ENCODE measurements around the gene SLC22A23. TPM values are rescaled to one million over a fixed set of nuclear protein-coding genes. Genes with fewer than 3 reads are reported as not detected.

SLC22A23 gene
- polyA plus RNA-seq, 4 donors: 9.5 to 38.3 (median 15.0) TPM

GRCh38 chr6:3308106-3308505 lies 148.7 kb downstream of the SLC22A23 start:
- no peak for FAIRE-seq

GRCh38 chr6:3307436-3307835 lies 149.4 kb downstream of the SLC22A23 start:
- WGBS, 3 donors: 92 to 95% (median 93%) methylated on average over 12 of the region's 12 CpGs
- no peaks in the 10 kb centered on the region for H3K4me1 ChIP-seq (ENCODE audit: control insufficient read depth in 3 of 3, insufficient read depth in 2 of 3, low read depth in 1 of 3, low read length in 2 of 3)
- no peak for DNase-seq
- H3K27me3 ChIP-seq (ENCODE audit: control insufficient read depth in 3 of 3, insufficient read depth in 3 of 3, low read length in 3 of 3): no peaks in the 10 kb centered on the region
- H3K9me3 ChIP-seq (ENCODE audit: control insufficient read depth in 2 of 2, insufficient read depth in 1 of 2, low read depth in 1 of 2, low read length in 1 of 2): peaks cover 1 to 7% of the 10 kb centered on the region in 2 donors
- H3K27ac ChIP-seq (ENCODE audit: low read depth in 1 of 3, low read length in 2 of 3): no peak overlapping the region
- H3K36me3 ChIP-seq (ENCODE audit: control insufficient read depth in 3 of 3, insufficient read depth in 2 of 3, low read depth in 1 of 3, low read length in 3 of 3): peaks cover 0 to 53% (median 7%) of the 10 kb centered on the region in 3 donors
- no peak overlapping the region for H3K4me3 ChIP-seq (ENCODE audit: low read depth in 1 of 3, low read length in 3 of 3)
- no peak for FAIRE-seq

More at GRCh38 chr6:3308106-3308505, 148.7 kb downstream of the SLC22A23 start:
- Histone ChIP-seq H3K4me1 (ENCODE audit: control insufficient read depth in 3 of 3, insufficient read depth in 2 of 3, low read depth in 1 of 3, low read length in 2 of 3) (no peaks in the 10 kb centered on the region), H3K9me3 (ENCODE audit: control insufficient read depth in 2 of 2, insufficient read depth in 1 of 2, low read depth in 1 of 2, low read length in 1 of 2) (peaks cover 1 to 7% of the 10 kb centered on the region in 2 donors), H3K4me3 (ENCODE audit: low read depth in 1 of 3, low read length in 3 of 3) (no peak overlapping the region), H3K27me3 (ENCODE audit: control insufficient read depth in 3 of 3, insufficient read depth in 3 of 3, low read length in 3 of 3) (no peaks in the 10 kb centered on the region), H3K36me3 (ENCODE audit: control insufficient read depth in 3 of 3, insufficient read depth in 2 of 3, low read depth in 1 of 3, low read length in 3 of 3) (peaks cover 0 to 57% (median 7%) of the 10 kb centered on the region in 3 donors), H3K27ac (ENCODE audit: low read depth in 1 of 3, low read length in 2 of 3) (no peak overlapping the region)
- 89 to 95% (median 93%) methylated on average over 10 of the region's 10 CpGs for WGBS, 3 donors
- no peak for DNase-seq

GRCh38 chr6:3306848-3307247 lies 150.0 kb downstream of the SLC22A23 start:
- no peak for DNase-seq
- peaks cover 1 to 7% of the 10 kb centered on the region in 2 donors for H3K9me3 ChIP-seq (ENCODE audit: control insufficient read depth in 2 of 2, insufficient read depth in 1 of 2, low read depth in 1 of 2, low read length in 1 of 2)
- no peak overlapping the region for H3K27ac ChIP-seq (ENCODE audit: low read depth in 1 of 3, low read length in 2 of 3)
- FAIRE-seq: no peak
- WGBS, 3 donors: 90 to 94% (median 92%) methylated on average over 10 of the region's 10 CpGs
- H3K4me1 ChIP-seq (ENCODE audit: control insufficient read depth in 3 of 3, insufficient read depth in 2 of 3, low read depth in 1 of 3, low read length in 2 of 3): no peaks in the 10 kb centered on the region
- no peaks in the 10 kb centered on the region for H3K27me3 ChIP-seq (ENCODE audit: control insufficient read depth in 3 of 3, insufficient read depth in 3 of 3, low read length in 3 of 3)
- no peak overlapping the region for H3K4me3 ChIP-seq (ENCODE audit: low read depth in 1 of 3, low read length in 3 of 3)
- H3K36me3 ChIP-seq (ENCODE audit: control insufficient read depth in 3 of 3, insufficient read depth in 2 of 3, low read depth in 1 of 3, low read length in 3 of 3): peaks cover 0 to 53% (median 7%) of the 10 kb centered on the region in 3 donors

GRCh38 chr6:3305831-3306230 lies 151.0 kb downstream of the SLC22A23 start:
- Histone ChIP-seq H3K27me3 (ENCODE audit: control insufficient read depth in 3 of 3, insufficient read depth in 3 of 3, low read length in 3 of 3) (no peaks in the 10 kb centered on the region), H3K36me3 (ENCODE audit: control insufficient read depth in 3 of 3, insufficient read depth in 2 of 3, low read depth in 1 of 3, low read length in 3 of 3) (peaks cover 0 to 50% (median 7%) of the 10 kb centered on the region in 3 donors), H3K4me3 (ENCODE audit: low read depth in 1 of 3, low read length in 3 of 3) (no peak overlapping the region), H3K4me1 (ENCODE audit: control insufficient read depth in 3 of 3, insufficient read depth in 2 of 3, low read depth in 1 of 3, low read length in 2 of 3) (no peaks in the 10 kb centered on the region), H3K9me3 (ENCODE audit: control insufficient read depth in 2 of 2, insufficient read depth in 1 of 2, low read depth in 1 of 2, low read length in 1 of 2) (peaks cover 1 to 7% of the 10 kb centered on the region in 2 donors), H3K27ac (ENCODE audit: low read depth in 1 of 3, low read length in 2 of 3) (no peak overlapping the region)
- FAIRE-seq: no peak
- no peak for DNase-seq
- WGBS, 3 donors: 78 to 98% (median 96%) methylated on average over 3 of the region's 3 CpGs

GRCh38 chr6:3305216-3305565 lies 151.7 kb downstream of the SLC22A23 start:
- H3K9me3 ChIP-seq (ENCODE audit: control insufficient read depth in 2 of 2, insufficient read depth in 1 of 2, low read depth in 1 of 2, low read length in 1 of 2): peaks cover 1 to 7% of the 10 kb centered on the region in 2 donors
- FAIRE-seq: no peak
- no peaks in the 10 kb centered on the region for H3K27me3 ChIP-seq (ENCODE audit: control insufficient read depth in 3 of 3, insufficient read depth in 3 of 3, low read length in 3 of 3)
- H3K27ac ChIP-seq (ENCODE audit: low read depth in 1 of 3, low read length in 2 of 3): no peak overlapping the region
- no peak for DNase-seq
- H3K4me1 ChIP-seq (ENCODE audit: control insufficient read depth in 3 of 3, insufficient read depth in 2 of 3, low read depth in 1 of 3, low read length in 2 of 3): no peaks in the 10 kb centered on the region
- WGBS, 3 donors: 91 to 95% (median 94%) methylated on average over 8 of the region's 8 CpGs
- peaks cover 0 to 49% (median 7%) of the 10 kb centered on the region in 3 donors for H3K36me3 ChIP-seq (ENCODE audit: control insufficient read depth in 3 of 3, insufficient read depth in 2 of 3, low read depth in 1 of 3, low read length in 3 of 3)
- no peak overlapping the region for H3K4me3 ChIP-seq (ENCODE audit: low read depth in 1 of 3, low read length in 3 of 3)

- WGBS, 3 donors: 83 to 90% (median 90%) methylated on average over 16 of the region's 16 CpGs
- H3K9me3 ChIP-seq (ENCODE audit: control insufficient read depth in 2 of 2, insufficient read depth in 1 of 2, low read depth in 1 of 2, low read length in 1 of 2): peaks cover 1 to 7% of the 10 kb centered on the region in 2 donors
- DNase-seq: no peak
- H3K4me1 ChIP-seq (ENCODE audit: control insufficient read depth in 3 of 3, insufficient read depth in 2 of 3, low read depth in 1 of 3, low read length in 2 of 3): no peaks in the 10 kb centered on the region
- no peaks in the 10 kb centered on the region for H3K27me3 ChIP-seq (ENCODE audit: control insufficient read depth in 3 of 3, insufficient read depth in 3 of 3, low read length in 3 of 3)
- no peak overlapping the region for H3K27ac ChIP-seq (ENCODE audit: low read depth in 1 of 3, low read length in 2 of 3)
- H3K36me3 ChIP-seq (ENCODE audit: control insufficient read depth in 3 of 3, insufficient read depth in 2 of 3, low read depth in 1 of 3, low read length in 3 of 3): peaks cover 0 to 49% (median 7%) of the 10 kb centered on the region in 3 donors
- FAIRE-seq: no peak
- H3K4me3 ChIP-seq (ENCODE audit: low read depth in 1 of 3, low read length in 3 of 3): no peak overlapping the region
Observed at GRCh38 chr6:3304500-3305215, 152.2 kb downstream of the SLC22A23 start.

GRCh38 chr6:3303795-3304411 lies 152.9 kb downstream of the SLC22A23 start:
- peaks cover 0 to 41% (median 7%) of the 10 kb centered on the region in 3 donors for H3K36me3 ChIP-seq (ENCODE audit: control insufficient read depth in 3 of 3, insufficient read depth in 2 of 3, low read depth in 1 of 3, low read length in 3 of 3)
- H3K27me3 ChIP-seq (ENCODE audit: control insufficient read depth in 3 of 3, insufficient read depth in 3 of 3, low read length in 3 of 3): no peaks in the 10 kb centered on the region
- H3K9me3 ChIP-seq (ENCODE audit: control insufficient read depth in 2 of 2, insufficient read depth in 1 of 2, low read depth in 1 of 2, low read length in 1 of 2): peaks cover 1 to 7% of the 10 kb centered on the region in 2 donors
- DNase-seq (no peak), FAIRE-seq (no peak)
- no peak overlapping the region for H3K4me3 ChIP-seq (ENCODE audit: low read depth in 1 of 3, low read length in 3 of 3)
- WGBS, 3 donors: 74 to 86% (median 83%) methylated on average over 3 of the region's 3 CpGs
- H3K4me1 ChIP-seq (ENCODE audit: control insufficient read depth in 3 of 3, insufficient read depth in 2 of 3, low read depth in 1 of 3, low read length in 2 of 3): no peaks in the 10 kb centered on the region
- H3K27ac ChIP-seq (ENCODE audit: low read depth in 1 of 3, low read length in 2 of 3): no peak overlapping the region

- Histone ChIP-seq H3K4me3 (ENCODE audit: low read depth in 1 of 3, low read length in 3 of 3) (no peak overlapping the region), H3K27ac (ENCODE audit: low read depth in 1 of 3, low read length in 2 of 3) (no peak overlapping the region), H3K9me3 (ENCODE audit: control insufficient read depth in 2 of 2, insufficient read depth in 1 of 2, low read depth in 1 of 2, low read length in 1 of 2) (peaks cover 1 to 7% of the 10 kb centered on the region in 2 donors), H3K4me1 (ENCODE audit: control insufficient read depth in 3 of 3, insufficient read depth in 2 of 3, low read depth in 1 of 3, low read length in 2 of 3) (no peaks in the 10 kb centered on the region), H3K27me3 (ENCODE audit: control insufficient read depth in 3 of 3, insufficient read depth in 3 of 3, low read length in 3 of 3) (no peaks in the 10 kb centered on the region), H3K36me3 (ENCODE audit: control insufficient read depth in 3 of 3, insufficient read depth in 2 of 3, low read depth in 1 of 3, low read length in 3 of 3) (peaks cover 0 to 41% (median 0%) of the 10 kb centered on the region in 3 donors)
- 92 to 98% (median 96%) methylated on average over 8 of the region's 8 CpGs for WGBS, 3 donors
- FAIRE-seq (no peak), DNase-seq (no peak)
Observed at GRCh38 chr6:3301506-3301905, 155.3 kb downstream of the SLC22A23 start.
